HG03378 (cell line): ENCODE results near the gene ZNF492.
A peak's percentile ranks its signal among the peaks of the same experiment; 100 is the strongest.

Experiments
- ATAC-seq: cut with Tn5 transposase; IDR thresholded peaks from one replicate; pipeline ENCODE4 v1.9.1; 2021; ENCODE audit warnings: mild to moderate bottlenecking, moderate library complexity; ENCODE audit not compliant: unreplicated experiment

The ZNF492 gene

GRCh38 chr19:22633706-22634449 is at the start of gene ZNF492:
TSS of gene ZNF492 (plus strand) at chr19:22634324. CDS start at chr19:22653400, 19,076 bp downstream.
- peak; percentile 84 for ATAC-seq

DNA sequence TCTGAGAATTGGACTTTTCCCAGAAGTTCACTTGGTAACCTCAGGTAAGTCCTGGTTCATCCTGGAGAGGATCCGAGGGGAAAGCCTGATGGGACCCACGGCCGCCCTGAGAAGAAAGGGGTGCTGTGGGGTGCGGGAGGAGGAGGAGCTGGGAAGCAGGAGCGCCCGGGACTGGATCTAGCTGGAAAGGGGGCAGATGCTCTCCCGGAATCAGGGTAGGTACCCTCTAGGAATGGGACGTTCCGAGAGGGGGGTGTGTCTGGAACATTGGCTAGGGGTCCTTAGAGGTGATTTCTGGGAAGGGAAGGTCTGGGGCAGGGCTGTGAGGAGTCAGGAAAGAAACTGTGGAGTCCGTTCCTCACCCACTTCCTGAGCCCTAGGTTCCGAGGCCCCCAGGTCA is 38.7 kb upstream of the ZNF492 start:
- no peak for ATAC-seq

- no peak for ATAC-seq
Observed at GRCh38 chr19:22595918-22596341, 38.2 kb upstream of the ZNF492 start.

DNA sequence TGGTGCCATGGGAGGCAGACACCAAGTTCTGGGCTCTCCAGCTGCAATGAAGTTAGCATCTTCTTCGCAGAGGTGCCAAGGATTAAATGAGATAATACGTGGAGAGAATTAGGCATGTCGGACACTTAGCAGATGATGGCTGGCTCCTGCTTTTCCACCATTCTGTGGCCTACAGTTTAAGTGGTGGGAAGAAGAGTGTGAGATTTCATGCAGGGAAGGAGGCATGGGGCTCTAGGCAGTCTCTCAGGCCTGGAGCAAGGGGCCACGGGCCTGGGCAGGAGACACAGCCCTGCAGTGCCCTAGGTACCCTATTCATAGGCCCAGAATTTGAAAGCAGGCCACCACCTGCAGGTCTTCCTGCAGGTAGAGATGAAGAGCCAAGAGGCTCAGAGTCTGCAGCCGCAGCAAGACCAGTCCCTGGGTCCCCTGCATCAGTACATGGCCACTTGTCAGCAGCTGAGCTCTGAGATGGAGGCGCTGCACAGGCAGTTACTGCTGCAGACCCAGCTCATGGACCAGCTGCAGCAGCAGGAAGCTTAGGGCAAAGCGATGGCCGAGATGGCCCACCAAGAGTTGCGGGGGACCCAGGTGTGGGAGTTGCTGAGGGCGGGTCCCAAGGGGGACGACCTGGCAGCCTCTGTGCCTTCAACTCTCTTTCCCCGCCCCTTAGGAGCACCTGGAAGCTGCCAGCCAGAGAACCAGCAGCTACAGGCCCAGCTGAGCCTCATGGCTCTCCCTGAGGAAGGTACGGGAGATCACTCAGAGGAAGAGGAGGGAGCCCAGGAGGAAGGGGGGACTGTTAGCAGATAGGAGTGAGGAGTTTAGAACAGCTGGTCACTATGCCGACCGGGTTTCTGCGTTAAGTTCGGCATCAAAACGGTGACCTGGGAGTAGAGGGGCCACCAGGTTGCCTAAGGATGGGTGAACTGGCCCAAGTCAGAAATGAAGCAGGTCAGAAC is 33.2 kb upstream of the ZNF492 start:
- no peak for ATAC-seq

DNA sequence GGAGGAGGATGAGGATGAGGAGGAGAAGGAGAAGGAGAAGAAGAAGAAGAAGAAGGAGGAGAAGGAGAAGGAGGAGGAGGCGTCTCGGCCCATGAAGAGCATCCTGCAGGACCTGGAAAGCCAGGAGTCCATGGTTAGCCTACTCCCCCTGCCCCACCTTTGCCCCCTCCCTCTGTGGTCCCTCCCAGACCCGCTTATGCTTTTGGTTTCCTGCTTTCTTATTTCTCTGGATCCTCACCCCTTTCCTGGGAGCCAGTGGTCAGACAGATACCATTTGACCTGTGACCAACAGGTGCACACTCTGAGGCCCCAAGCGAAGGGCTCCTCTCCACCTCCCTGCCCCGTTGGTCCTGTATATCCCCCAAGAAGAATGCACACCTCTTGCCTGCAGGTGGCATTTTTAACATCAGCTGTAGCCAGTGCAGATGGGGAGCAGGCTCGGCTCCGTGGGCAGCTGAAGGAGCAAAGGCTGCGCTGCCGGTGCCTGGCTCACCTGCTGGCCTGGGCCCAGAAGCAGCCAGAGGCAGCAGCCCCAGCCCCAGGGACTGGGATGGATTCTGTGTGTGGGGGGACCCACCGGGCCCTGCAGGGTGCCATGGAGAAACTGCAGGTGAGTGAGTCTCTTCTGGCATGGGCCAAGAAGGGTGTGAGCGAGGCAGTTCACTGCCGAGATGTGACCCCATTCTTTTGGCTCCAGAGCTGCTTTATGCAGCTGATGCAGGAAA is 32.1 kb upstream of the ZNF492 start:
- ATAC-seq = no peak

GRCh38 chr19:22602631-22603272 is 31.4 kb upstream of the ZNF492 start:
- no peak for ATAC-seq

DNA sequence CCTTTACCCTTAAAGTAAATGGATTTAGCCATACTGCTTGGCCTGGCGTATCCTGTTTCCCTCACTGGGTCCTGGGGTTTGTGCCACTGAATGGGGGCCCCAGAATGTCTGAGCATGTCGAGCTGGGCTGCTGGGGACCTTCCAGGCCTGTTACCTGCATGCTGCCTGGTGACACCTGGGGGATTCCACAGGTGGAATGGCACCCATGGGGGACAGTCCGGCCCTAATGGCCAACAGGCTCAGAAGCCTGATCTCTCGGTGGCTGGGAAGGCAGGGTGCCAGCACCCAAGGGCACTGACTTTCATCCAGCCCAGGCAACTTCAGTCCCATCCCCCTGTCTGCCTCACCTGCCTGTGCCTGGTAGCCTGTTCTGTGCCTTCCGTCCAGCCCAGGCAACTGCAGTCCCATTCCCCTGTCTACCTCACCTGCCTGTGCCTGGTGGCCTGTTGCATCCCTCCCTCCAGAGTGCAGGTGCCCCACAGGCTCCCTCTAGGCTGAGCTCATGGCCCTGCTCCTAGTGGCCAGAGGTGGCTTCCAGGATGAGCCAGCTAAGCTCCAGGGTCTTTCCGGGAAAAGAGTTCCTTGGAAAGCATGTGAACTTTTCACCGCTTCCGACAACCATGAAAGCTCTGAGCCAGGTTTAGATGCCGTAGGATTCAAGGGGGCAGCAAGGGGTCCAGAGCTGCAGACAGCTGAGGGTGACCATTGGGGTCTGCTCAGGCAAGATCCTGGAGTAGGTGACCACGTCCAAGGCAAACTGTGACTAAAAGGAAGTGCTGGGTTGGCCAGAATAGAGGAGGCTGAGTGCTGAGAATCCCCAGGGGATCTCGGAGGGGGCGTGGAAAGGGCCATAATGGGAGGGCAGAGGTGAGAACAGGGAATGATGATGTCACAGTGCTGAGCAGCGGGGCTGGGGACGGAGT is 30.3 kb upstream of the ZNF492 start:
- no peak for ATAC-seq

GRCh38 chr19:22604571-22605274 is 29.4 kb upstream of the ZNF492 start:
- no peak for ATAC-seq

DNA sequence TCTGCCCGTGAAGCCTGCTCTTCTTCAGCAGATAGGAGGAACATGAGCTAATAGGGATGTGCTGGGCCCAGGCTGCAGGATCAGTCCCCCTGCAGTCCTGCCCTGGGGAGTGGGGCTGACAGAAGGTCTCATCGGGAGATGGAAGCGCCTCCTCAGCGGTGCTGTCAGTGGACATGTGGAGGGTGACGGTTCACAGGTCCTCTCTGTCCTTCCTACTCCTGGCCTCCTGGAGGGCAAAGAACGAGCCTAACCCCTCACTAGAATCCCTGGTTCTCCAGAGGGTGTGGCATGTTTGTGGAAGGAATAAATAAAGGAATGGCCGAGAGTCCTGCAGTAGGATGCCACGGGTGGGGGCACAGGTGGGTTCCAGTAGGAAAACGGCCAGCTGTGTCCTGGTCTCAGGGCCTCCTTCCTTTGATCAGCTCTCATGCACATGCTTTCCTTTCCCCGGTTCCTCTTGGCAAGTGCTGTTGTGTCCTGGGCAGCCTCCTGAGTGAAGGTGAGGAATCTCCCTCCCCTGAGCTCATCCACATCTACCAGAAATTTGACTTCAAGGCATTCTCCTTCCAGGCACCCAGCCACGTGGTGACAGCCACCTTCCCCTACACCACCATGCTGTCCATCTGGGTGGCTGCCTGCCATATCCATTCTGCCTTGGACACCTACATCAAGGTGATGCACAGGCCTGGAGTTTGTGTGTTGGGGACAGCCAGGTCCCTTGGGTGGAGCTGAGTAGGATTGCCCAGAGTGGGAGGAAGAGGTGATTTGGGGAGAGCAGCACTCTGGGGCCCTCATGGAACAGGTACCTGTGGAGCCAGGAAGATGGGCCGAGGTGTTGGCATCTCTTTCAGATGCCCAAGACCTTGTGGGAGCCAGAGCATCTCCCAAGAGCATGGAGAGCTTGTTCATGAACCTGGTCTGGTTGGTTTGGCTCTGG is 28.6 kb upstream of the ZNF492 start:
- ATAC-seq = no peak

GRCh38 chr19:22606212-22606553 is 27.9 kb upstream of the ZNF492 start:
- no peak for ATAC-seq

DNA sequence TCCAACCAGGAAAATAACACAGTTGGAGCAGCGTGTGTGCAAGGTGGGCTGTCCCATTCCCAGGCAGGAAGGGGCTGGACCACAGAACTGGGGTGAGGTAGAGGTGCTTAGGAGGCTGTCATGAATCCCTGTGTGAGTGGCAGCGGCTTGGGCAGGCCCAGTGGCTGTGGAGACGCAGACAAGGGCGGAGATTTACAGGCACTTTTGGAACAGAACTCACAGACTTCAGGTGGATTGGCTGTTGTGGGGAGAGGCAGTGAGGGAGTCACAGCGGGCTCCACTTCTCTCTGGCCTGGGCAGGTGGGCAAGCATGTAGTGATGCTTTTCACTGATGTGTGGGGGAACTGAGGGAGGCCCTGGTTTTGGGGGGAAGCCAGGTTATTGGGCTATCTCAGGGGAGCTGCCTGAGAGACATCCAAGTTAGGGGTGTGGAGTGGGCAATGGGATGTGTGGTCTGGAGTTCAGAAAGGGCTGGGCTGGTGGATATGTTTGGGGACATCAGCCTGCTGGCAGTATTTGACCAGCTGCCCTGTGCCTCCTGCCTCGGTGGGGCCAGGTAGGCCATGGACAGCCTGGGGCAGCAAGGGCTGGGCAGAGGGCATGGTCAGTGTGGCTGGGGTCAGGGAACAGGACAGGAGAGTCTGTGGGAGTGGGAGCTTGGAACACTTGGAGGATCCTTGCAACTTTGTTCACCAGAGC is 27.0 kb upstream of the ZNF492 start:
- no peak for ATAC-seq

GRCh38 chr19:22607653-22608430 is 26.3 kb upstream of the ZNF492 start:
- ATAC-seq = no peak

DNA sequence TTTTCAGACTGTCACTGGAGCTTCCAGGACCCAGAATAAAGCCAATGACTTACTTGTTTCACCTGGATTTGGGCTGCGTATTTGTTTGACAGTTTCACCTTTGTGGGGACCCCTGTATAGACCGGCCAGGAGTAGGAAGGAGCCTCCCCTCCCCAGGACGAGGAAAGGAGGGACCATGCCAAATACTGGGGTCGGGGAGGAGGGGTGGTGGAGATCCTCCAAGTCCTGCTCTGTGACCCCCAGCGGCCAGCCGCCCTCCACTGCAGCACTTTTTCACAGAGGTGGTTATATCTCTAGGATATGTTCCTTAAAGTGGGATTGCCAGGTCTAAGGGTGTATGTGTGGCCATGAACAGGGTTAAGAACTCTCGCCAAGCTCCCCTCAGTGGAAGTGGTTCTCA is 25.7 kb upstream of the ZNF492 start:
- no peak for ATAC-seq

DNA sequence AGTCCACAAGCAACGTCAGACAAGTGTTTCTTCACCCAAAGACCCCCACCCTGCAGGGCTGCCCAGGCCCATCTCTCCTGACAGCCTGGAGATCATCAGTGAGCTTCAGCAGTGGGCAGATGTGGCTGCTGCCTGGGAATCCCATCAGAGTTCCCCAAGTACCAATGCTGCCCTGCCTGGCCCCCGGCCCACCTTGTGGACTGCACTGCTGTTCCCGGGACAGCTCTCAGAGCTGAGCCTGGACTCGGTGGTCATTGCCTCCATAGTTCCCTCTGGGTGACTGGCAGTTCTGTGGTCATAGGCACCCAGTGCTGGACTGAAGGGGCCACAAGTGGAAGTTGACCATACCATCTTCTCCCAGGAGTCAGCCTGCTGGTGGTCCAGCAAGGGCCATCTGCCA is 24.5 kb upstream of the ZNF492 start:
- no peak for ATAC-seq

DNA sequence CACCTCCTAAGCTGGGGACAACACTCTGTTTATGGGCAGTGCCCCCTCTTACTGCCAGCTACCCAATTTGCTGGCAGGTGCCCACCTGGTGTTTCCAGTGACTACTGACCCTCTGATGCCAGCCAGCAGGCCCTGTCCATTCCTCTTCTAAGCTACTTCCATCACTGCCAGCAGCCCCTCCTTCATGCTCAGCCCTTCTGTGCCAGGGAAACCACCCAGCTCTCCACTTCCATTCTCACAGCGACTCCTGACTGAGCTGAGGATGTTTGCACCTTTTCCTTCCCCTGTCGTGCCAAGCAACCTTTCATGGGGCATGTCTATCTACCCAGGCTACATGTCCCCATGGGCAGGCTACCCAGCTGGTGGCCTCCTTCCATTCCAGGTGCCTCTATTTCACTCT is 24.0 kb upstream of the ZNF492 start:
- no peak for ATAC-seq

DNA sequence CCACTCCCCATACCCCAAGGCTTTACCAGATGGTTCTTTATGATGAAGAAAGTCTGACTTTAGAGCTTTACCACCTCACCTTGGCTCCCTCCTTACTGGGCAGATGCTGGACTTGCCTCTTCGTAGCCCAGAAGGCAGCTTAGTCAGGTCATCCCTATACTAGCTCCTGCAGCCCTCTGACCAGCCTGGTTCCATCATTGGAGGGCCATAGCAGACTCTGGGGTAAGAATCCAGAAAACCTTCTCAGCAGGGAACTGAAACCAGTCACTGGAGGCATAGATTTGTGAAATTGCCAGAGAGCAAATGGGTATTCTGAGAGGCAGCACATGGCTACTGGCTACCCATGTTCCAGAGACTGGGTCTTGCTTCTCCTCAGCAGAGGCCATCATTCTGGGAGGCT is 21.8 kb upstream of the ZNF492 start:
- ATAC-seq = no peak

GRCh38 chr19:22616659-22617058 is 17.5 kb upstream of the ZNF492 start:
- ATAC-seq = no peak
